ENCODE data around the gene SOX10. TPM values are rescaled to one million over a fixed set of nuclear protein-coding genes. Genes with fewer than 3 reads are reported as not detected.
A peak's percentile ranks its signal among the peaks of the same experiment; 100 is the strongest.

Gene SOX10
- total and polyA plus RNA-seq, 2 of the 13 experiments (the other 11 are each of a cell fraction or from before 2014, with no cell fraction given) = not detected

GRCh38 chr22:37953437-37954179, 30.7 kb downstream of the SOX10 start, which contains the start of the genes C22orf23 and POLR2F (continued):
- TF ChIP-seq ATF5 (CRISPR knock-in tag; IDR thresholded peaks at IDR 0.05; ENCODE audit: low read depth) (no peak), NAIF1 (CRISPR knock-in tag; IDR thresholded peaks at IDR 0.05; ENCODE audit: borderline replicate concordance) (peak; percentile 93), ZBTB42 (CRISPR knock-in tag; IDR thresholded peaks at IDR 0.05) (0 out of 2 replicates have a peak, but pooled peaks have one; percentile 9), MAFF (IDR thresholded peaks at IDR 0.05; ENCODE audit: low read depth, low read length) (no peak), RFX3 (CRISPR knock-in tag; IDR thresholded peaks at IDR 0.05) (peak; percentile 77), MATR3 (CRISPR knock-in tag; IDR thresholded peaks at IDR 0.05) (no peak), RBFOX2 (IDR thresholded peaks at IDR 0.05; ENCODE audit: low read depth, low read length) (peak; percentile 92), ZBED4 (CRISPR knock-in tag; IDR thresholded peaks at IDR 0.05; ENCODE audit: borderline replicate concordance) (no peak; the same call in 1 of the 2 replicates), FOXA1 (IDR thresholded peaks at IDR 0.05) (no peak), FOXA1 (CRISPR knock-in tag; IDR thresholded peaks at IDR 0.05) (0 out of 2 replicates have a peak, but pooled peaks have one; percentile 14), TBL1XR1 (IDR thresholded peaks at IDR 0.05; ENCODE audit: borderline replicate concordance, low read length, partially characterized antibody) (no peak), HDAC1 (CRISPR knock-in tag; IDR thresholded peaks at IDR 0.05) (peak; percentile 90), MED8 (CRISPR knock-in tag; IDR thresholded peaks at IDR 0.05; ENCODE audit: insufficient replicate concordance) (peak; percentile 56), ISL2 (CRISPR knock-in tag; IDR thresholded peaks at IDR 0.05) (peak; percentile 58), DZIP1 (CRISPR knock-in tag; IDR thresholded peaks at IDR 0.05) (0 out of 2 replicates have a peak, but pooled peaks have one; percentile 26), ATAD3A (CRISPR knock-in tag; IDR thresholded peaks at IDR 0.05) (no peak), TFDP2 (CRISPR knock-in tag; IDR thresholded peaks at IDR 0.05) (no peak; the same call in 1 of the 2 replicates), ZNF574 (CRISPR knock-in tag; IDR thresholded peaks at IDR 0.05) (peak; percentile 72)

Data from HepG2 (cell line).